H9 (cell line): ENCODE data around the gene CST5. TPM values are rescaled to one million over a fixed set of nuclear protein-coding genes. Genes with fewer than 3 reads are reported as not detected.

Experiments used
- DNase-seq: peaks from one replicate; pipeline ENCODE4 v3.0.0-alpha.2; 2017
- H2AFZ ChIP-seq: one replicate; pipeline ENCODE4 v1.6.1; 2013; ENCODE audit warnings: mild to moderate bottlenecking, low read length, control low read depth, moderate library complexity
- H2AK5ac ChIP-seq: 2 replicates; pipeline ENCODE4 v1.6.1; 2013; ENCODE audit warnings: low read length, control low read depth, mixed read lengths; ENCODE audit not compliant: insufficient read length
- H2BK120ac ChIP-seq: one replicate; pipeline ENCODE4 v1.6.1; 2013; ENCODE audit warnings: low read depth, mild to moderate bottlenecking, low read length, control low read depth, inconsistent platforms; ENCODE audit not compliant: poor library complexity, severe bottlenecking
- H2BK12ac ChIP-seq: 2 replicates; pipeline ENCODE4 v1.6.1; 2013; ENCODE audit warnings: low read length, control low read depth, mixed read lengths, low read depth; ENCODE audit not compliant: insufficient read length
- H2BK15ac ChIP-seq: 2 replicates; pipeline ENCODE4 v1.6.1; 2013; ENCODE audit warnings: low read depth, low read length, control low read depth
- H2BK20ac ChIP-seq: one replicate; pipeline ENCODE4 v1.6.1; 2013; ENCODE audit warnings: low read depth, mild to moderate bottlenecking, low read length, control low read depth, inconsistent platforms; ENCODE audit not compliant: poor library complexity, severe bottlenecking
- H2BK5ac ChIP-seq: 2 replicates; pipeline ENCODE4 v1.6.1; 2013; ENCODE audit warnings: low read length, control low read depth, mixed read lengths; ENCODE audit not compliant: insufficient read length
- H3K14ac ChIP-seq: 2 replicates; pipeline ENCODE4 v1.6.1; 2013; ENCODE audit warnings: low read length, control low read depth; ENCODE audit not compliant: insufficient read depth
- H3K18ac ChIP-seq: 2 replicates; pipeline ENCODE4 v1.6.1; 2013; ENCODE audit warnings: low read depth, mild to moderate bottlenecking, mixed read lengths, low read length, control low read depth; ENCODE audit not compliant: insufficient read length
- H3K23ac ChIP-seq: 2 replicates; pipeline ENCODE4 v1.6.1; 2013; ENCODE audit warnings: low read length, control low read depth, mixed read lengths, low read depth; ENCODE audit not compliant: insufficient read length
- H3K23me2 ChIP-seq: 2 replicates; pipeline ENCODE4 v1.6.1; 2013; ENCODE audit warnings: low read depth, mild to moderate bottlenecking, mixed read lengths, low read length, control low read depth; ENCODE audit not compliant: insufficient read length, poor library complexity, severe bottlenecking
- H3K27ac ChIP-seq: 2 replicates; pipeline ENCODE4 v1.5.1; 2013; ENCODE audit warnings: low read length, control low read depth, mixed read lengths, low read depth; ENCODE audit not compliant: insufficient read length
- H3K27me3 ChIP-seq: 2 replicates; pipeline ENCODE4 v1.6.1; 2013; ENCODE audit warnings: low read length, control low read depth, inconsistent platforms; ENCODE audit not compliant: insufficient read depth
- H3K4ac ChIP-seq: 2 replicates; pipeline ENCODE4 v1.6.1; 2013; ENCODE audit warnings: low read depth, mild to moderate bottlenecking, control low read depth, inconsistent platforms, low read length, moderate library complexity
- H3K4me1 ChIP-seq: 2 replicates; pipeline ENCODE4 v1.6.1; 2013; ENCODE audit warnings: low read length, control low read depth, inconsistent platforms; ENCODE audit not compliant: insufficient read depth
- H3K4me2 ChIP-seq: 2 replicates; pipeline ENCODE4 v1.6.1; 2013; ENCODE audit warnings: low read length, control low read depth, mixed read lengths; ENCODE audit not compliant: insufficient read length, insufficient read depth
- H3K56ac ChIP-seq: 2 replicates; pipeline ENCODE4 v1.6.1; 2013; ENCODE audit warnings: low read depth, mild to moderate bottlenecking, mixed read lengths, low read length, control low read depth; ENCODE audit not compliant: insufficient read length
- H3K79me1 ChIP-seq: 2 replicates; pipeline ENCODE4 v1.6.1; 2013; ENCODE audit warnings: low read depth, mild to moderate bottlenecking, moderate library complexity, low read length, control low read depth, inconsistent platforms; ENCODE audit not compliant: insufficient read depth, poor library complexity, severe bottlenecking
- H3K79me2 ChIP-seq: 2 replicates; pipeline ENCODE4 v1.6.1; 2013; ENCODE audit warnings: low read length, control low read depth, inconsistent platforms; ENCODE audit not compliant: insufficient read depth
- H3K9ac ChIP-seq: 2 replicates; pipeline ENCODE4 v1.6.1; 2013; ENCODE audit warnings: low read length, control low read depth, mixed read lengths; ENCODE audit not compliant: insufficient read length; ENCODE audit errors: extremely low read depth
- H3K9me3 ChIP-seq: one replicate; pipeline ENCODE4 v1.6.1; 2013; ENCODE audit warnings: low read depth, low read length, inconsistent platforms; ENCODE audit not compliant: control insufficient read depth
- H3T11ph ChIP-seq: one replicate; pipeline ENCODE4 v1.6.1; 2013; ENCODE audit warnings: mild to moderate bottlenecking, low read length, control low read depth, inconsistent platforms
- H4K20me1 ChIP-seq: one replicate; pipeline ENCODE4 v1.6.1; 2013; ENCODE audit not compliant: control insufficient read depth, insufficient read length, insufficient read depth
- H4K5ac ChIP-seq: 2 replicates; pipeline ENCODE4 v1.6.1; 2013; ENCODE audit warnings: low read depth, mild to moderate bottlenecking, mixed read lengths, low read length, control low read depth; ENCODE audit not compliant: insufficient read length
- H4K8ac ChIP-seq: replicated peaks from 2 replicates; pipeline ENCODE4 v1.6.1; 2013; ENCODE audit warnings: low read length, control low read depth, mixed read lengths, low read depth; ENCODE audit not compliant: insufficient read length
- H4K91ac ChIP-seq: 2 replicates; pipeline ENCODE4 v1.6.1; 2013; ENCODE audit warnings: low read depth, mild to moderate bottlenecking, moderate library complexity, mixed read lengths, low read length, control low read depth; ENCODE audit not compliant: insufficient read length
- H3K27ac Mint-ChIP-seq, 3 experiments: 2 replicates in 2 of 3; 3 replicates in 1 of 3; pipeline ENCODE4 v1.8.0; 2020 to 2021; ENCODE audit warnings: mixed read lengths in 3 of 3, mild to moderate bottlenecking in 1 of 3, moderate library complexity in 1 of 3
- H3K27me3 Mint-ChIP-seq: 2 replicates; pipeline ENCODE4 v1.8.0; 2021; ENCODE audit warnings: low read depth, mild to moderate bottlenecking, moderate library complexity, mixed read lengths
- H3K36me3 Mint-ChIP-seq, 3 experiments: 2 replicates in 2 of 3; 3 replicates in 1 of 3; pipeline ENCODE4 v1.8.0; 2020 to 2021; ENCODE audit warnings: low read depth in 3 of 3, mixed read lengths in 3 of 3; ENCODE audit not compliant: insufficient read depth in 1 of 3
- H3K4me1 Mint-ChIP-seq, 2 experiments: 2 replicates each; pipeline ENCODE4 v1.8.0; 2020; ENCODE audit warnings: mixed read lengths in 2 of 2
- H3K4me3 Mint-ChIP-seq, 2 experiments: 2 replicates in 1 of 2; 3 replicates in 1 of 2; pipeline ENCODE4 v1.8.0; 2020 to 2021; ENCODE audit warnings: mild to moderate bottlenecking in 2 of 2, mixed read lengths in 2 of 2, moderate library complexity in 1 of 2
- H3K9me3 Mint-ChIP-seq, 2 experiments: 2 replicates in 1 of 2; 3 replicates in 1 of 2; pipeline ENCODE4 v1.8.0; 2020; ENCODE audit warnings: mild to moderate bottlenecking in 2 of 2, mixed read lengths in 2 of 2, moderate library complexity in 1 of 2
- CTCF ChIP-seq: fragments of 200-600 bp; sonication (generic); conservative IDR thresholded peaks from 3 replicates; pipeline ENCODE4 v1.8.0; 2021; ENCODE audit warnings: antibody characterized with exemption, mild to moderate bottlenecking
- WGBS: extraction: QIAGEN DNeasy Blood & Tissue Kit; methylation state at CpG from one replicate; pipeline ENCODE4 v1.1.7; 2013; ENCODE audit warnings: missing lambda C conversion rate, low lambda C conversion rate, mixed read lengths; ENCODE audit not compliant: insufficient read length; ENCODE audit errors: extremely low coverage; 5-methylcytosine and 5-hydroxymethylcytosine counted together
- total RNA-seq: library from RNA; stranded (reverse); gene quantifications from 2 replicates; pipeline ENCODE4 v1.2.1, GENCODE V29; 2021

CST5 gene
- total RNA-seq, 1 experiment from 2014 or later: not detected

GRCh38 chr20:23856226-23856625 lies 23.3 kb downstream of the CST5 start:
- H3K23me2 ChIP-seq: no peaks in the 10 kb centered on the region
- H4K5ac ChIP-seq: no peak overlapping the region
- no peak overlapping the region for H2BK12ac ChIP-seq
- no peak overlapping the region for H2BK5ac ChIP-seq
- H3K18ac ChIP-seq: no peak overlapping the region
- H2BK15ac ChIP-seq: no peak overlapping the region
- H4K8ac ChIP-seq: no peak overlapping the region
- no peak overlapping the region for H2AFZ ChIP-seq
- H4K91ac ChIP-seq: no peak overlapping the region
- no peak overlapping the region for H3K14ac ChIP-seq
- no CpG with 5 or more reads among the region's 5 CpGs for WGBS
- H3K79me1 ChIP-seq: no peaks in the 10 kb centered on the region
- H3K4me3 Mint-ChIP-seq: no peak overlapping the region; a peak in 1 of 5 replicates
- H3K27me3 ChIP-seq: no peaks in the 10 kb centered on the region
- no peak overlapping the region for H3K27ac ChIP-seq
- no peak overlapping the region for H2AK5ac ChIP-seq
- H3T11ph ChIP-seq: no peak overlapping the region
- H3K27ac Mint-ChIP-seq: no peak overlapping the region
- no peaks in the 10 kb centered on the region; the same call in 1 of the 2 replicates for H3K4me1 ChIP-seq
- H3K56ac ChIP-seq: no peak overlapping the region
- H3K4me2 ChIP-seq: no peak overlapping the region
- no peaks in the 10 kb centered on the region for H3K36me3 Mint-ChIP-seq
- no peaks in the 10 kb centered on the region for H3K9me3 ChIP-seq
- H3K27me3 Mint-ChIP-seq: peaks cover 2% of the 10 kb centered on the region; the same call in 1 of the 2 replicates
- H3K79me2 ChIP-seq: no peaks in the 10 kb centered on the region
- TF ChIP-seq CTCF: no peak
- DNase-seq: no peak
- no peaks in the 10 kb centered on the region for H3K9me3 Mint-ChIP-seq
- H2BK20ac ChIP-seq: no peak overlapping the region
- H3K4me1 Mint-ChIP-seq: peaks cover 34% of the 10 kb centered on the region in 2 experiments
- no peaks in the 10 kb centered on the region for H4K20me1 ChIP-seq
- no peak overlapping the region for H3K4ac ChIP-seq
- H3K23ac ChIP-seq: no peak overlapping the region
- no peak overlapping the region for H2BK120ac ChIP-seq
- H3K9ac ChIP-seq: no peak overlapping the region
